Right atrium auricular region (tissue), 2 donors: Measurements from ENCODE around the gene FRMPD4. TPM values are rescaled to one million over a fixed set of nuclear protein-coding genes. Genes with fewer than 3 reads are reported as not detected.
A peak's percentile ranks its signal among the peaks of the same experiment; 100 is the strongest.

Source experiments
- DNase-seq: peaks from one replicate; pipeline ENCODE4 v3.0.0-alpha.2; 2019; ENCODE audit warnings: low spot score
- H3K27ac ChIP-seq, 2 donors: fragments of 200-600 bp; sonication (generic); 1 replicate in 1 of 2; 2 replicates in 1 of 2; pipeline ENCODE4 v1.5.1; 2016 to 2019
- H3K27me3 ChIP-seq, 2 donors: fragments of 200-600 bp; sonication (generic); one replicate each; pipeline versions ENCODE4 v1.5.1 to v1.6.0; 2017 to 2019
- H3K36me3 ChIP-seq: fragments of 200-600 bp; sonication (generic); one replicate; pipeline ENCODE4 v1.5.1; 2016
- H3K4me1 ChIP-seq, 2 donors: fragments of 200-600 bp; sonication (generic); one replicate each; pipeline versions ENCODE4 v1.5.1 to v1.6.0; 2017 to 2019
- H3K4me3 ChIP-seq, 2 donors: fragments of 200-600 bp; sonication (generic); 1 replicate in 1 of 2; 2 replicates in 1 of 2; pipeline ENCODE4 v1.5.1; 2017 to 2019; ENCODE audit warnings: mild to moderate bottlenecking in 1 of 2, moderate library complexity in 1 of 2
- H3K9me3 ChIP-seq, 2 donors: fragments of 200-600 bp; sonication (generic); one replicate each; pipeline ENCODE4 v1.5.1; 2019
- total RNA-seq, 2 donors: library from RNA; depleted of rRNA; stranded (reverse); fragments of >200 nt; gene quantifications; one replicate each; pipeline ENCODE4 v1.1.0, GENCODE V29; 2016
- TF ChIP-seq, protein P1 (sequence below), 2 donors: fragments of 200-600 bp; sonication (generic); IDR thresholded peaks; one replicate each; pipeline ENCODE4 v1.5.1; 2019; ENCODE audit warnings: antibody characterized with exemption in 2 of 2

FRMPD4 gene
- 1 to 10 TPM; 1.2 to 1.3 TPM for total RNA-seq

- peak within 1 kb of the TSS; percentile 19 to 40 for H3K4me3 ChIP-seq
- no peaks in the 10 kb centered on the region for H3K36me3 ChIP-seq
- H3K4me1 ChIP-seq: no peaks in the 10 kb centered on the region
- no peak within 1 kb of the TSS for H3K27ac ChIP-seq
- peaks cover 0 to 3% of the 10 kb centered on the region in 2 donors for H3K27me3 ChIP-seq
- no peaks in the 10 kb centered on the region for H3K9me3 ChIP-seq
- TF ChIP-seq, protein P1, sequence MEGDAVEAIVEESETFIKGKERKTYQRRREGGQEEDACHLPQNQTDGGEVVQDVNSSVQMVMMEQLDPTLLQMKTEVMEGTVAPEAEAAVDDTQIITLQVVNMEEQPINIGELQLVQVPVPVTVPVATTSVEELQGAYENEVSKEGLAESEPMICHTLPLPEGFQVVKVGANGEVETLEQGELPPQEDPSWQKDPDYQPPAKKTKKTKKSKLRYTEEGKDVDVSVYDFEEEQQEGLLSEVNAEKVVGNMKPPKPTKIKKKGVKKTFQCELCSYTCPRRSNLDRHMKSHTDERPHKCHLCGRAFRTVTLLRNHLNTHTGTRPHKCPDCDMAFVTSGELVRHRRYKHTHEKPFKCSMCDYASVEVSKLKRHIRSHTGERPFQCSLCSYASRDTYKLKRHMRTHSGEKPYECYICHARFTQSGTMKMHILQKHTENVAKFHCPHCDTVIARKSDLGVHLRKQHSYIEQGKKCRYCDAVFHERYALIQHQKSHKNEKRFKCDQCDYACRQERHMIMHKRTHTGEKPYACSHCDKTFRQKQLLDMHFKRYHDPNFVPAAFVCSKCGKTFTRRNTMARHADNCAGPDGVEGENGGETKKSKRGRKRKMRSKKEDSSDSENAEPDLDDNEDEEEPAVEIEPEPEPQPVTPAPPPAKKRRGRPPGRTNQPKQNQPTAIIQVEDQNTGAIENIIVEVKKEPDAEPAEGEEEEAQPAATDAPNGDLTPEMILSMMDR (IDR thresholded peaks at IDR 0.05): no peak
- DNase-seq: no peak
Observed at GRCh38 chrX:12138361-12139313, at the start of gene FRMPD4. Gene FRMPD4 (plus strand): TSS chrX:12138473. CDS start chrX:12138972, 499 bp downstream.

GRCh38 chrX:12089740-12090139, 48.5 kb upstream of the FRMPD4 start:
- DNase-seq: no peak
- no peak overlapping the region for H3K27ac ChIP-seq
- TF ChIP-seq, protein P1 (IDR thresholded peaks at IDR 0.05): no peak
- H3K36me3 ChIP-seq: no peaks in the 10 kb centered on the region
- no peaks in the 10 kb centered on the region for H3K27me3 ChIP-seq
- H3K4me1 ChIP-seq: no peaks in the 10 kb centered on the region
- H3K4me3 ChIP-seq: no peak overlapping the region
- H3K9me3 ChIP-seq: no peaks in the 10 kb centered on the region

- Histone ChIP-seq H3K27ac (no peak overlapping the region), H3K4me1 (no peaks in the 10 kb centered on the region), H3K9me3 (no peaks in the 10 kb centered on the region), H3K4me3 (no peak overlapping the region), H3K36me3 (no peaks in the 10 kb centered on the region), H3K27me3 (no peaks in the 10 kb centered on the region)
- TF ChIP-seq, protein P1 (IDR thresholded peaks at IDR 0.05): no peak
- DNase-seq: no peak
Observed at GRCh38 chrX:12113321-12113720, 25.0 kb upstream of the FRMPD4 start.

DNA sequence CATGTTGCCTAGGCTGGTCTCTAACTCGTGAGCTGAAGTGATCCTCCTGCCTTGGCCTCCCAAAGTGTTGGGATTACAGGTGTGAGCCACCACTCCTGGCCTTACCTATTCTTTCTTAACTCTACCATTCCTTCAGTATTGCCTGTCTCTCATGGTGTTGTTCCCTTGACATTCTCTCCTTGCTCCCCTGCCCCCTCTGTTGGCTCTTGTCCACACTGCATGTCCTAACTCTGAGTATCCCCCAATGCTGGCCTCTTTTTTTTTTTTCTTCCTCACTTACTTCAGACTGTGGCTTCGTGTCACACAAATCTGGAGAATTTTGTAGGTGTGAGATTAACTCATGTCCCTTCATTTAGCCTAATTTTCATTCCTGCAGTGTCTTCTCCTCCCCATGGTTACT, 22.9 kb upstream of the FRMPD4 start:
- Histone ChIP-seq H3K4me1 (no peaks in the 10 kb centered on the region), H3K9me3 (no peaks in the 10 kb centered on the region), H3K4me3 (no peak overlapping the region), H3K27ac (no peak overlapping the region), H3K27me3 (no peaks in the 10 kb centered on the region), H3K36me3 (no peaks in the 10 kb centered on the region)
- TF ChIP-seq, protein P1 (IDR thresholded peaks at IDR 0.05): no peak
- DNase-seq: no peak

DNA sequence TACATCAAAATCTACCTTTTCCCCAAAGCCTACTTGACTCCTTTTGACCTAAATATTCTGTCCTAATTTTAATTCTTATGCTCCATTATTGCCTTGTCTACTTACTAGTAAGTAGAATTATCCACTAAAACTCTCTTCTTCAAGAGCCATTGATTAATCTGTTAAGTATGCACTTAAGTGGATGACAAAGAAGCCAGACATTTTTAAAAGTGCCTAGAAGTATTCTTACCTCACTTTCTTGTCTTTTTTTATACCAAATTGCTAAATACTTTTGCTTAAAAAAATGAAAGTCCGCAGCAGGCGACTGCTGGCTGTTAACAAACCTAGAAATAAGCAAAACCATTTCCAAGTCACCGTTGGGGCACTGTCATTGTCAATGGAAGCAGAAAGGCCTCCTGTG, 20.1 kb upstream of the FRMPD4 start:
- Histone ChIP-seq H3K27me3 (no peaks in the 10 kb centered on the region), H3K9me3 (no peaks in the 10 kb centered on the region), H3K27ac (no peak overlapping the region), H3K36me3 (no peaks in the 10 kb centered on the region), H3K4me1 (no peaks in the 10 kb centered on the region), H3K4me3 (no peak overlapping the region)
- no peak for DNase-seq
- TF ChIP-seq, protein P1 (IDR thresholded peaks at IDR 0.05): no peak
